Left forelimb (tissue), 1 donor: ENCODE data around the gene EGFL7.

Experiments
- DNase-seq: peaks from one replicate; pipeline ENCODE4 v3.0.0-alpha.2; 2018; ENCODE audit warnings: low spot score

Gene EGFL7

GRCh38 chr9:136685790-136686533, 23.2 kb downstream of the EGFL7 start:
- DNase-seq = no peak

- DNase-seq = no peak
These were observed 23.7 kb downstream of the EGFL7 start for GRCh38 chr9:136686534-136686793.

- no peak for DNase-seq
These were observed 24.3 kb downstream of the EGFL7 start, which contains the start of gene AGPAT2 for GRCh38 chr9:136686794-136687711. AGPAT2 (minus strand) TSS chr9:136687457; CDS start chr9:136687357, 100 bp downstream.

GRCh38 chr9:136687721-136688223, 25.1 kb downstream of the EGFL7 start:
- no peak for DNase-seq

GRCh38 chr9:136688274-136689107, 25.8 kb downstream of the EGFL7 start:
- DNase-seq = no peak

- no peak for DNase-seq
These were observed 26.4 kb downstream of the EGFL7 start for GRCh38 chr9:136689108-136689460.

GRCh38 chr9:136690104-136690805, 27.5 kb downstream of the EGFL7 start:
- DNase-seq = no peak

- no peak for DNase-seq
These were observed 28.1 kb downstream of the EGFL7 start for GRCh38 chr9:136690806-136691261.

GRCh38 chr9:136691316-136692184, 28.8 kb downstream of the EGFL7 start:
- no peak for DNase-seq

GRCh38 chr9:136692185-136693134, 29.7 kb downstream of the EGFL7 start:
- no peak for DNase-seq

GRCh38 chr9:136693135-136693489, 30.4 kb downstream of the EGFL7 start:
- no peak for DNase-seq

- DNase-seq = no peak
These were observed 30.9 kb downstream of the EGFL7 start for GRCh38 chr9:136693490-136694162.

GRCh38 chr9:136694163-136694871, 31.6 kb downstream of the EGFL7 start:
- DNase-seq = no peak

- no peak for DNase-seq
These were observed 32.1 kb downstream of the EGFL7 start for GRCh38 chr9:136694872-136695247.

GRCh38 chr9:136695435-136695895, 32.7 kb downstream of the EGFL7 start:
- no peak for DNase-seq

GRCh38 chr9:136695955-136696354, 33.2 kb downstream of the EGFL7 start:
- DNase-seq = no peak

GRCh38 chr9:136696502-136696901, 33.8 kb downstream of the EGFL7 start:
- DNase-seq = no peak

GRCh38 chr9:136697146-136697820, 34.6 kb downstream of the EGFL7 start:
- DNase-seq = no peak
